Ishikawa (cell line): ENCODE measurements around the gene MYO5B.

ENCODE experiments used
- CREB1 ChIP-seq: IDR thresholded peaks from 2 replicates; pipeline ENCODE4 v1.6.1; 2012; ENCODE audit warnings: low read depth
- EGR1 ChIP-seq: IDR thresholded peaks from 2 replicates; pipeline ENCODE4 v1.6.1; 2012
- EP300 ChIP-seq: IDR thresholded peaks from 2 replicates; pipeline ENCODE4 v1.6.1; 2012; ENCODE audit warnings: borderline replicate concordance
- FOXM1 ChIP-seq: IDR thresholded peaks from 2 replicates; pipeline ENCODE4 v1.6.1; 2012; ENCODE audit warnings: low read depth, borderline replicate concordance
- MAX ChIP-seq: IDR thresholded peaks from 2 replicates; pipeline ENCODE4 v1.6.1; 2012
- NFIC ChIP-seq: IDR thresholded peaks from 2 replicates; pipeline ENCODE4 v1.6.1; 2012
- RAD21 ChIP-seq: IDR thresholded peaks from 2 replicates; pipeline ENCODE4 v1.6.1; 2012; ENCODE audit warnings: low read depth
- REST ChIP-seq: IDR thresholded peaks from 2 replicates; pipeline ENCODE4 v1.6.1; 2012; ENCODE audit warnings: low read depth, mild to moderate bottlenecking
- TAF1 ChIP-seq: IDR thresholded peaks from 2 replicates; pipeline ENCODE4 v1.6.1; 2012; ENCODE audit warnings: low read depth, mild to moderate bottlenecking
- TCF12 ChIP-seq: IDR thresholded peaks from 2 replicates; pipeline ENCODE4 v1.6.1; 2012; ENCODE audit warnings: low read depth
- TEAD4 ChIP-seq: IDR thresholded peaks from 2 replicates; pipeline ENCODE4 v1.6.1; 2012
- USF1 ChIP-seq: IDR thresholded peaks from 2 replicates; pipeline ENCODE4 v1.6.1; 2012
- YY1 ChIP-seq: IDR thresholded peaks from 2 replicates; pipeline ENCODE4 v1.6.1; 2012; ENCODE audit warnings: low read depth
- ZBTB7A ChIP-seq: IDR thresholded peaks from 2 replicates; pipeline ENCODE4 v1.6.1; 2012; ENCODE audit warnings: low read depth

Gene MYO5B

GRCh38 chr18:50190926-50191325 lies 4.0 kb downstream of the MYO5B start:
- no peak for TF ChIP-seq REST
- no peak for TF ChIP-seq TCF12
- TF ChIP-seq RAD21, result no peak
- no peak for TF ChIP-seq YY1
- no peak for TF ChIP-seq ZBTB7A
- no peak for TF ChIP-seq FOXM1
- TF ChIP-seq EGR1, result no peak
- TF ChIP-seq TAF1, result no peak
- TF ChIP-seq NFIC, result no peak
- no peak for TF ChIP-seq USF1
- TF ChIP-seq MAX, result no peak

- no peak for TF ChIP-seq USF1
- no peak for TF ChIP-seq FOXM1
- no peak for TF ChIP-seq REST
- no peak for TF ChIP-seq TAF1
- no peak for TF ChIP-seq TCF12
- TF ChIP-seq EP300, result no peak
- TF ChIP-seq CREB1, result no peak
- no peak for TF ChIP-seq RAD21
Observed at GRCh38 chr18:50190236-50190635, 4.7 kb downstream of the MYO5B start.

GRCh38 chr18:50189160-50189559 lies 5.8 kb downstream of the MYO5B start:
- TF ChIP-seq CREB1, result no peak
- TF ChIP-seq TCF12, result no peak
- TF ChIP-seq REST, result no peak
- no peak for TF ChIP-seq TEAD4
- no peak for TF ChIP-seq MAX

GRCh38 chr18:50188652-50189051 lies 6.3 kb downstream of the MYO5B start:
- TF ChIP-seq EGR1 (no peak), TCF12 (no peak), FOXM1 (no peak), USF1 (no peak), REST (no peak), TEAD4 (no peak), YY1 (no peak)
